Prostate gland (tissue), 2 donors: ENCODE data around the gene MIGA2. TPM values are rescaled to one million over a fixed set of nuclear protein-coding genes. Genes with fewer than 3 reads are reported as not detected.

Experiments used
- DNase-seq: peaks from one replicate; pipeline ENCODE4 v3.0.0-alpha.2; 2019; ENCODE audit warnings: low spot score
- H3K27ac ChIP-seq, 2 donors: fragments of 200-600 bp; sonication (generic); 2 replicates each; pipeline ENCODE4 v1.5.1; 2017 to 2019
- H3K27me3 ChIP-seq: fragments of 200-600 bp; sonication (generic); replicated peaks from 2 replicates; pipeline ENCODE4 v1.5.1; 2019; ENCODE audit not compliant: insufficient read depth
- H3K36me3 ChIP-seq, 2 donors: fragments of 200-600 bp; sonication (generic); 1 replicate in 1 of 2; 2 replicates in 1 of 2; pipeline versions ENCODE4 v1.5.1 to v1.8.1; 2017 to 2019
- H3K4me1 ChIP-seq: fragments of 200-600 bp; sonication (generic); replicated peaks from 2 replicates; pipeline ENCODE4 v1.5.1; 2019
- H3K4me3 ChIP-seq, 2 donors: fragments of 200-600 bp; sonication (generic); 2 replicates each; pipeline ENCODE4 v1.5.1; 2017 to 2019
- H3K9me3 ChIP-seq: fragments of 200-600 bp; sonication (generic); 2 replicates; pipeline ENCODE4 v1.5.1; 2017
- CTCF ChIP-seq, 4 experiments: fragments of 200-600 bp in 2 of 4; fragments of 450-650 bp in 2 of 4; sonication (generic) in 2 of 4; IDR thresholded peaks; 1 replicate in 3 of 4; 2 replicates in 1 of 4; pipeline ENCODE4 v1.5.1; 2016 to 2019; ENCODE audit warnings: antibody characterized with exemption in 4 of 4, mild to moderate bottlenecking in 2 of 4, moderate library complexity in 2 of 4
- POLR2A ChIP-seq: fragments of 450-650 bp; IDR thresholded peaks from one replicate; pipeline ENCODE4 v1.6.1; 2016; ENCODE audit warnings: antibody characterized with exemption, mild to moderate bottlenecking
- POLR2AphosphoS5 ChIP-seq: sonication (generic); formaldehyde crosslinking; IDR thresholded peaks from one replicate; pipeline ENCODE4 v1.6.1; 2017; ENCODE audit warnings: antibody characterized with exemption
- WGBS: methylation state at CpG from one replicate; pipeline ENCODE4 v1.1.5; 2018; 5-methylcytosine and 5-hydroxymethylcytosine counted together
- intact Hi-C: fragments of 100-400 bp; cut with DNase I; formaldehyde crosslinking; loops from one replicate; pipeline ENCODE4 v1.14.2; 2022
- total RNA-seq, 2 donors: library from RNA; depleted of rRNA; stranded (reverse); fragments of >200 nt; gene quantifications; one replicate each; pipeline ENCODE4 v1.1.0, GENCODE V29; 2016

The MIGA2 gene
- total RNA-seq, 2 donors from 2014 or later, result 54.5 to 56.5 TPM

GRCh38 chr9:129098328-129098727 is 61.9 kb downstream of the MIGA2 start:
- Histone ChIP-seq H3K27me3 (no peaks in the 10 kb centered on the region), H3K27ac (no peak overlapping the region), H3K9me3 (no peaks in the 10 kb centered on the region), H3K4me1 (no peaks in the 10 kb centered on the region), H3K36me3 (peaks cover 5 to 7% of the 10 kb centered on the region in 2 donors), H3K4me3 (no peak overlapping the region)
- intact Hi-C loops, result no loop called here
- WGBS, result 90% methylated on average over 11 of the region's 11 CpGs
- TF ChIP-seq POLR2A, result no peak
- TF ChIP-seq POLR2AphosphoS5, result no peak
- no peak for TF ChIP-seq CTCF (IDR thresholded peaks at IDR 0.05)
- DNase-seq, result no peak

DNA sequence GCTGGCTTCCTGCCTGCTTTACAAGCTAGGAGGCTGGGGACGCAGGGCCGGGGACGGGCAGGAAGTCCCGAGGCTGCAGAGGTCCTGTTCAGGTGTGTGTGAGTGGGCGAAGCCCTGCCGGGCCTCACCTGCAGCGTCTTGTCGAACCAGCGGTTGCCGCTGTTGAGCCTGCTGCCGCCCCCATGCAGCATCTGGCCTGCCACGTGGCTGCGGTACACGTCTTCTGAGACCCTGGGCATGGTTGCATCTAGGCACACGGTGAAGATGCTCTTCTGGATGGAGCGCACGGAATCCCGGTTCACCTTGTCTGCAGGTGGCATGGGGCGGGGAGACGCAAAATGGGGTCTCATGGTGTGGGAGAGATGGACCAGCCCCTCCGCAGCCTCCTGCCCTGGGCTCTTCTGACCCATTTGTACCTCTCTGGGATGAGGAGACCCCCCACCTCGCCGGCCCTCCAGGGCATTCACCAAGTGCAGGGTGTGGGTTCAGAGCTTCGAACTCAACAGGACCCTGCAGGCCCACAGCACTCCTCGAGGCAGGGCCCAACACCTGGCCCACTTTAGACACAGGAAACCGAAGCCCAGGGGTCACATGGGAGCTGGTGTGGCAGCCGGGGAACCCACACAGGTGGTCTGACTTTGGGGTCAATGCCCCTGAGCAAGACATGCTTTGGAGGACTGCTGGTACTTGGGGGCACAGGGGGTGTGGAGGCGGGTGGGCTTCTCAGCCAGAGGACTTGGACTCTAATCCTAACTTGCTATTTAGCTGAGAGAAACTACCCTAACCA is 64.2 kb downstream of the MIGA2 start:
- Histone ChIP-seq H3K4me1 (no peaks in the 10 kb centered on the region), H3K9me3 (no peaks in the 10 kb centered on the region), H3K4me3 (no peak overlapping the region), H3K36me3 (peaks cover 5% of the 10 kb centered on the region in 2 donors), H3K27me3 (no peaks in the 10 kb centered on the region), H3K27ac (no peak overlapping the region)
- no peak for DNase-seq
- TF ChIP-seq POLR2AphosphoS5 (no peak), POLR2A (no peak)
- 69% methylated on average over 28 of the region's 28 CpGs for WGBS
- intact Hi-C loops, result no loop called here

DNA sequence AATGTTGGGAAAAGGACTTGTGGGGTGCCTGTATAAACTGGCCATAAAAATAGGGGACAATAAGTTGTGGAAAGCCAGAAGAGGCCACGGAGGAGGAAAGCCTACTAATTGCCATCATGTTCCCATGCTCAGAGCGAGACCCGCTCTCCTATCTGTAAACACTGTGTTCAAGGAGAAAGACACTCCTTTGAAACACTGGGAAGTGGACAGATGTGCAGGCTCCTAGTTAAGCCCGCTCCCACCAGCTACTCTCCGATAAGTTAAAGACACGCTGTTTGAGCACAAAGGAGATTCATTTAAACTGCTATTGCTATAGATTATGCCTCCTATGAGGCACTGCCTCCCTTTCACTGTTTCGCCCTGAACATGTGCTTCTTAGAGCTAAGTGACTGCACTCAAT is 64.9 kb downstream of the MIGA2 start:
- Histone ChIP-seq H3K4me1 (no peaks in the 10 kb centered on the region), H3K9me3 (no peaks in the 10 kb centered on the region), H3K27me3 (no peaks in the 10 kb centered on the region), H3K36me3 (peaks cover 2 to 5% of the 10 kb centered on the region in 2 donors), H3K27ac (no peak overlapping the region), H3K4me3 (no peak overlapping the region)
- intact Hi-C loops, result no loop called here
- 89% methylated on average over 7 of the region's 7 CpGs for WGBS
- no peak for DNase-seq
- TF ChIP-seq POLR2A (no peak), POLR2AphosphoS5 (no peak), CTCF (IDR thresholded peaks at IDR 0.05) (no peak)

DNA sequence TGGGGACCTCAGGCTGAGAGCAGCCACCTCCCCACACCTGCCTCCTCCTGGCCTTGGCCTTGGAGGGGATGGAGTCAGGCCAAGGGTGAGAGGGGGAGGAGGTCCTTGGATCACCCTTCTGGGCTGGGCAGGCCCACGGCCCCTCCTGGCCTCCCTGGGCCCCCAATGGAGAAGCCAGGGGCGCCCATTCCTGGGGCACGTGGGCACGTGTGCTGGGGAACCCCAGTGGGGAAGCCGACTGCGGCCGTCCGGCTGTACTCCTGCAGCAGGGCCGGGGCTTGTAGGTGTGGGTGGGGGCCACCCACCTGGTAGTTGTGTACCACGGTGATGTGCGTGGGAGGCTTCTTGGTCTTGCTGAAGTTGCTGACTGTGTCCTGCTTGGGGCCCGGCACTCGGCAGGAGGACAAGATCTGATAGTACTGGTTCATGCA is 65.7 kb downstream of the MIGA2 start:
- no peak for DNase-seq
- intact Hi-C loops, result no loop called here
- H3K27ac ChIP-seq, result no peak overlapping the region
- no peaks in the 10 kb centered on the region for H3K9me3 ChIP-seq
- H3K4me1 ChIP-seq, result no peaks in the 10 kb centered on the region
- TF ChIP-seq POLR2AphosphoS5, result no peak
- TF ChIP-seq CTCF (IDR thresholded peaks at IDR 0.05), result no peak
- TF ChIP-seq POLR2A, result no peak
- peaks cover 0 to 5% of the 10 kb centered on the region in 2 donors for H3K36me3 ChIP-seq
- no peak overlapping the region for H3K4me3 ChIP-seq
- 87% methylated on average over 13 of the region's 13 CpGs for WGBS
- no peaks in the 10 kb centered on the region for H3K27me3 ChIP-seq

GRCh38 chr9:129102791-129103594 is 66.6 kb downstream of the MIGA2 start:
- DNase-seq, result no peak
- H3K4me3 ChIP-seq, result no peak overlapping the region
- peaks cover 0 to 5% of the 10 kb centered on the region in 2 donors for H3K36me3 ChIP-seq
- H3K27me3 ChIP-seq, result no peaks in the 10 kb centered on the region
- no peaks in the 10 kb centered on the region for H3K4me1 ChIP-seq
- peak; percentile 6 for TF ChIP-seq POLR2A
- peak in 2 of 4 experiments; percentile 47 to 68 for TF ChIP-seq CTCF (IDR thresholded peaks at IDR 0.05)
- no peak for TF ChIP-seq POLR2AphosphoS5
- 49% methylated on average over 14 of the region's 14 CpGs for WGBS
- intact Hi-C loops, result no loop called here
- no peaks in the 10 kb centered on the region for H3K9me3 ChIP-seq
- H3K27ac ChIP-seq, result no peak overlapping the region
